Measurements from ENCODE around the gene MAFG.
A peak's percentile ranks its signal among the peaks of the same experiment; 100 is the strongest.

Gene MAFG

GRCh38 chr17:81891303-81891552 is 36.3 kb downstream of the MAFG start:
- Histone ChIP-seq H3K9me3 (ENCODE audit: control insufficient read depth in 5 of 5, low read length in 5 of 5) (no peaks in the 10 kb centered on the region), H3K4me1 (ENCODE audit: control insufficient read depth in 5 of 5, insufficient read depth in 5 of 5, low read length in 5 of 5) (peaks cover 5 to 28% (median 25%) of the 10 kb centered on the region in 5 donors), H3K27ac (ENCODE audit: low read depth, low read length) (peak overlapping the region; percentile 54), H3K27me3 (ENCODE audit: control insufficient read depth in 5 of 5, insufficient read depth in 4 of 5, low read length in 5 of 5) (no peaks in the 10 kb centered on the region), H3K36me3 (ENCODE audit: control insufficient read depth in 5 of 5, insufficient read depth in 5 of 5, low read length in 5 of 5) (peaks cover 0 to 56% (median 46%) of the 10 kb centered on the region in 5 donors), H3K9ac (ENCODE audit: low read length in 5 of 5) (peak overlapping the region in 2 of 5 donors; percentile 90 to 93), H3K4me3 (ENCODE audit: low read depth in 1 of 5, low read length in 5 of 5) (peak overlapping the region in 4 of 5 donors; percentile 76 to 86 (median 79))

GRCh38 chr17:81890447-81891302 is 36.9 kb downstream of the MAFG start:
- peak overlapping the region; percentile 76 to 86 (median 79) for H3K4me3 ChIP-seq (ENCODE audit: low read depth in 1 of 5, low read length in 5 of 5)
- H3K36me3 ChIP-seq (ENCODE audit: control insufficient read depth in 5 of 5, insufficient read depth in 5 of 5, low read length in 5 of 5), result peaks cover 0 to 60% (median 51%) of the 10 kb centered on the region in 5 donors
- H3K9ac ChIP-seq (ENCODE audit: low read length in 5 of 5), result peak overlapping the region; percentile 81 to 93 (median 90)
- peaks cover 5 to 28% (median 25%) of the 10 kb centered on the region in 5 donors for H3K4me1 ChIP-seq (ENCODE audit: control insufficient read depth in 5 of 5, insufficient read depth in 5 of 5, low read length in 5 of 5)
- H3K27me3 ChIP-seq (ENCODE audit: control insufficient read depth in 5 of 5, insufficient read depth in 4 of 5, low read length in 5 of 5), result no peaks in the 10 kb centered on the region
- H3K9me3 ChIP-seq (ENCODE audit: control insufficient read depth in 5 of 5, low read length in 5 of 5), result no peaks in the 10 kb centered on the region
- H3K27ac ChIP-seq (ENCODE audit: low read depth, low read length), result peak overlapping the region; percentile 54

GRCh38 chr17:81889602-81890001 is 37.9 kb downstream of the MAFG start:
- Histone ChIP-seq H3K9ac (ENCODE audit: low read length in 5 of 5) (peak overlapping the region in 1 of 5 donors; percentile 43), H3K36me3 (ENCODE audit: control insufficient read depth in 5 of 5, insufficient read depth in 5 of 5, low read length in 5 of 5) (peaks cover 0 to 60% (median 49%) of the 10 kb centered on the region in 5 donors), H3K4me3 (ENCODE audit: low read depth in 1 of 5, low read length in 5 of 5) (no peak overlapping the region), H3K9me3 (ENCODE audit: control insufficient read depth in 5 of 5, low read length in 5 of 5) (no peaks in the 10 kb centered on the region), H3K27me3 (ENCODE audit: control insufficient read depth in 5 of 5, insufficient read depth in 4 of 5, low read length in 5 of 5) (no peaks in the 10 kb centered on the region), H3K4me1 (ENCODE audit: control insufficient read depth in 5 of 5, insufficient read depth in 5 of 5, low read length in 5 of 5) (peaks cover 5 to 32% (median 30%) of the 10 kb centered on the region in 5 donors), H3K27ac (ENCODE audit: low read depth, low read length) (no peak overlapping the region)

GRCh38 chr17:81888988-81889595 is 38.4 kb downstream of the MAFG start:
- peaks cover 5 to 37% (median 34%) of the 10 kb centered on the region in 5 donors for H3K4me1 ChIP-seq (ENCODE audit: control insufficient read depth in 5 of 5, insufficient read depth in 5 of 5, low read length in 5 of 5)
- H3K4me3 ChIP-seq (ENCODE audit: low read depth in 1 of 5, low read length in 5 of 5), result no peak overlapping the region

GRCh38 chr17:81888105-81888987 is 39.2 kb downstream of the MAFG start:
- no peak overlapping the region for H3K9ac ChIP-seq (ENCODE audit: low read length in 5 of 5)
- no peak overlapping the region for H3K4me3 ChIP-seq (ENCODE audit: low read depth in 1 of 5, low read length in 5 of 5)
- H3K9me3 ChIP-seq (ENCODE audit: control insufficient read depth in 5 of 5, low read length in 5 of 5), result no peaks in the 10 kb centered on the region
- no peak overlapping the region for H3K27ac ChIP-seq (ENCODE audit: low read depth, low read length)
- peaks cover 5 to 37% (median 34%) of the 10 kb centered on the region in 5 donors for H3K4me1 ChIP-seq (ENCODE audit: control insufficient read depth in 5 of 5, insufficient read depth in 5 of 5, low read length in 5 of 5)
- H3K36me3 ChIP-seq (ENCODE audit: control insufficient read depth in 5 of 5, insufficient read depth in 5 of 5, low read length in 5 of 5), result peaks cover 0 to 57% (median 44%) of the 10 kb centered on the region in 5 donors
- H3K27me3 ChIP-seq (ENCODE audit: control insufficient read depth in 5 of 5, insufficient read depth in 4 of 5, low read length in 5 of 5), result no peaks in the 10 kb centered on the region

More at GRCh38 chr17:81888988-81889595, 38.4 kb downstream of the MAFG start:
- H3K36me3 ChIP-seq (ENCODE audit: control insufficient read depth in 5 of 5, insufficient read depth in 5 of 5, low read length in 5 of 5), result peaks cover 0 to 60% (median 44%) of the 10 kb centered on the region in 5 donors
- H3K9ac ChIP-seq (ENCODE audit: low read length in 5 of 5), result no peak overlapping the region
- H3K27me3 ChIP-seq (ENCODE audit: control insufficient read depth in 5 of 5, insufficient read depth in 4 of 5, low read length in 5 of 5), result no peaks in the 10 kb centered on the region
- no peak overlapping the region for H3K27ac ChIP-seq (ENCODE audit: low read depth, low read length)
- H3K9me3 ChIP-seq (ENCODE audit: control insufficient read depth in 5 of 5, low read length in 5 of 5), result no peaks in the 10 kb centered on the region

GRCh38 chr17:81885869-81886548 is 41.5 kb downstream of the MAFG start:
- Histone ChIP-seq H3K4me1 (ENCODE audit: control insufficient read depth in 5 of 5, insufficient read depth in 5 of 5, low read length in 5 of 5) (peaks cover 5 to 27% (median 23%) of the 10 kb centered on the region in 5 donors), H3K4me3 (ENCODE audit: low read depth in 1 of 5, low read length in 5 of 5) (no peak overlapping the region), H3K9me3 (ENCODE audit: control insufficient read depth in 5 of 5, low read length in 5 of 5) (no peaks in the 10 kb centered on the region), H3K9ac (ENCODE audit: low read length in 5 of 5) (no peak overlapping the region), H3K27ac (ENCODE audit: low read depth, low read length) (no peak overlapping the region), H3K36me3 (ENCODE audit: control insufficient read depth in 5 of 5, insufficient read depth in 5 of 5, low read length in 5 of 5) (peaks cover 0 to 63% (median 44%) of the 10 kb centered on the region in 5 donors), H3K27me3 (ENCODE audit: control insufficient read depth in 5 of 5, insufficient read depth in 4 of 5, low read length in 5 of 5) (no peaks in the 10 kb centered on the region)

GRCh38 chr17:81885454-81885853 is 42.1 kb downstream of the MAFG start:
- Histone ChIP-seq H3K27me3 (ENCODE audit: control insufficient read depth in 5 of 5, insufficient read depth in 4 of 5, low read length in 5 of 5) (no peaks in the 10 kb centered on the region), H3K9ac (ENCODE audit: low read length in 5 of 5) (no peak overlapping the region), H3K9me3 (ENCODE audit: control insufficient read depth in 5 of 5, low read length in 5 of 5) (no peaks in the 10 kb centered on the region), H3K36me3 (ENCODE audit: control insufficient read depth in 5 of 5, insufficient read depth in 5 of 5, low read length in 5 of 5) (peaks cover 0 to 67% (median 44%) of the 10 kb centered on the region in 5 donors), H3K27ac (ENCODE audit: low read depth, low read length) (no peak overlapping the region), H3K4me3 (ENCODE audit: low read depth in 1 of 5, low read length in 5 of 5) (no peak overlapping the region), H3K4me1 (ENCODE audit: control insufficient read depth in 5 of 5, insufficient read depth in 5 of 5, low read length in 5 of 5) (peaks cover 3 to 22% (median 19%) of the 10 kb centered on the region in 5 donors)

GRCh38 chr17:81884968-81885367 is 42.6 kb downstream of the MAFG start:
- H3K27ac ChIP-seq (ENCODE audit: low read depth, low read length), result no peak overlapping the region

GRCh38 chr17:81884520-81884919 is 43.0 kb downstream of the MAFG start:
- Histone ChIP-seq H3K27ac (ENCODE audit: low read depth, low read length) (no peak overlapping the region), H3K9ac (ENCODE audit: low read length in 5 of 5) (no peak overlapping the region), H3K4me1 (ENCODE audit: control insufficient read depth in 5 of 5, insufficient read depth in 5 of 5, low read length in 5 of 5) (peaks cover 0 to 13% (median 10%) of the 10 kb centered on the region in 5 donors), H3K9me3 (ENCODE audit: control insufficient read depth in 5 of 5, low read length in 5 of 5) (no peaks in the 10 kb centered on the region), H3K36me3 (ENCODE audit: control insufficient read depth in 5 of 5, insufficient read depth in 5 of 5, low read length in 5 of 5) (peaks cover 0 to 69% (median 42%) of the 10 kb centered on the region in 5 donors), H3K4me3 (ENCODE audit: low read depth in 1 of 5, low read length in 5 of 5) (no peak overlapping the region), H3K27me3 (ENCODE audit: control insufficient read depth in 5 of 5, insufficient read depth in 4 of 5, low read length in 5 of 5) (no peaks in the 10 kb centered on the region)

More at GRCh38 chr17:81884968-81885367, 42.6 kb downstream of the MAFG start:
- Histone ChIP-seq H3K4me3 (ENCODE audit: low read depth in 1 of 5, low read length in 5 of 5) (no peak overlapping the region), H3K36me3 (ENCODE audit: control insufficient read depth in 5 of 5, insufficient read depth in 5 of 5, low read length in 5 of 5) (peaks cover 0 to 70% (median 44%) of the 10 kb centered on the region in 5 donors), H3K9me3 (ENCODE audit: control insufficient read depth in 5 of 5, low read length in 5 of 5) (no peaks in the 10 kb centered on the region), H3K9ac (ENCODE audit: low read length in 5 of 5) (no peak overlapping the region), H3K27me3 (ENCODE audit: control insufficient read depth in 5 of 5, insufficient read depth in 4 of 5, low read length in 5 of 5) (no peaks in the 10 kb centered on the region), H3K4me1 (ENCODE audit: control insufficient read depth in 5 of 5, insufficient read depth in 5 of 5, low read length in 5 of 5) (peaks cover 0 to 17% (median 14%) of the 10 kb centered on the region in 5 donors)

All from subcutaneous abdominal adipose tissue (tissue), 5 donors.